CD8-positive, alpha-beta memory T cell (primary cell): ENCODE data around the gene SYT2. TPM values are rescaled to one million over a fixed set of nuclear protein-coding genes. Genes with fewer than 3 reads are reported as not detected.
"Not testable (repeated sequence)": the region's sequence is repeated elsewhere in the genome, so short reads cannot be mapped to it uniquely, and the experiment has no call there.

Experiments
- CTCF ChIA-PET: fragments of 350-600 bp; sonication (Branson Sonifier 250); formaldehyde crosslinking; loops from one replicate; lab custom pipeline; 2021; ENCODE audit warnings: antibody characterized with exemption; lab: Charles Lee
- POLR2A ChIA-PET: fragments of 350-600 bp; sonication (Branson Sonifier 250); formaldehyde crosslinking; loops from one replicate; lab custom pipeline; 2021; ENCODE audit warnings: antibody characterized with exemption; lab: Charles Lee
- DNase-seq, 5 donors: peaks; one replicate each; pipeline versions ENCODE4 v3.0.0 to v3.0.0-alpha.2; 2020 to 2022; ENCODE audit warnings: mixed read lengths in 1 of 5
- H3K27ac ChIP-seq: one replicate; pipeline ENCODE4 v1.7.0; 2013; ENCODE audit warnings: low read depth, mild to moderate bottlenecking, low read length, moderate library complexity
- H3K27me3 ChIP-seq: 2 replicates; pipeline ENCODE4 v1.7.0; 2013; ENCODE audit warnings: low read length, mild to moderate bottlenecking; ENCODE audit not compliant: insufficient read depth, poor library complexity, severe bottlenecking
- H3K36me3 ChIP-seq: 2 replicates; pipeline ENCODE4 v1.7.0; 2013; ENCODE audit warnings: mild to moderate bottlenecking, low read length, moderate library complexity; ENCODE audit not compliant: insufficient read depth
- H3K4me1 ChIP-seq: 2 replicates; pipeline ENCODE4 v1.7.0; 2013; ENCODE audit warnings: mild to moderate bottlenecking, low read length, moderate library complexity; ENCODE audit not compliant: insufficient read depth
- H3K4me3 ChIP-seq: 2 replicates; pipeline ENCODE4 v1.7.0; 2013; ENCODE audit warnings: mild to moderate bottlenecking, low read length
- H3K9me3 ChIP-seq: 2 replicates; pipeline ENCODE4 v1.7.0; 2013; ENCODE audit warnings: mild to moderate bottlenecking, low read length
- H3K27ac Mint-ChIP-seq, 8 donors: one replicate each; pipeline ENCODE4 v1.8.0; 2020 to 2021; ENCODE audit warnings: mixed read lengths in 8 of 8, mild to moderate bottlenecking in 6 of 8, inconsistent platforms in 3 of 8, moderate library complexity in 3 of 8
- H3K27me3 Mint-ChIP-seq, 2 donors: one replicate each; pipeline ENCODE4 v1.8.0; 2020 to 2021; ENCODE audit warnings: mixed read lengths in 2 of 2, mild to moderate bottlenecking in 1 of 2, moderate library complexity in 1 of 2
- H3K36me3 Mint-ChIP-seq, 3 donors: one replicate each; pipeline ENCODE4 v1.8.0; 2020 to 2021; ENCODE audit warnings: mixed read lengths in 3 of 3, inconsistent platforms in 1 of 3, mild to moderate bottlenecking in 1 of 3
- H3K4me1 Mint-ChIP-seq, 3 donors: one replicate each; pipeline ENCODE4 v1.8.0; 2020 to 2021; ENCODE audit warnings: mixed read lengths in 3 of 3, inconsistent platforms in 1 of 3, mild to moderate bottlenecking in 1 of 3
- H3K4me3 Mint-ChIP-seq, 7 donors: one replicate each; pipeline ENCODE4 v1.8.0; 2020 to 2021; ENCODE audit warnings: mixed read lengths in 7 of 7, mild to moderate bottlenecking in 6 of 7, moderate library complexity in 4 of 7, inconsistent platforms in 2 of 7
- H3K9me3 Mint-ChIP-seq, 5 donors: one replicate each; pipeline ENCODE4 v1.8.0; 2020 to 2022; ENCODE audit warnings: mixed read lengths in 5 of 5, mild to moderate bottlenecking in 3 of 5, moderate library complexity in 2 of 5, inconsistent platforms in 1 of 5
- polyA plus RNA-seq: library from polyadenylated mRNA; unstranded; fragments of 300-500 nt; fragmentation: Illumina TruSeq; gene quantifications from one replicate; pipeline ENCODE4 v1.2.3, GENCODE V29; 2021
- total RNA-seq, 2 experiments: library from RNA; stranded (reverse); gene quantifications; one replicate each; pipeline ENCODE4 v1.2.3, GENCODE V29; 2021

The SYT2 gene
- total and polyA plus RNA-seq, 3 experiments from 2014 or later = not detected

DNA sequence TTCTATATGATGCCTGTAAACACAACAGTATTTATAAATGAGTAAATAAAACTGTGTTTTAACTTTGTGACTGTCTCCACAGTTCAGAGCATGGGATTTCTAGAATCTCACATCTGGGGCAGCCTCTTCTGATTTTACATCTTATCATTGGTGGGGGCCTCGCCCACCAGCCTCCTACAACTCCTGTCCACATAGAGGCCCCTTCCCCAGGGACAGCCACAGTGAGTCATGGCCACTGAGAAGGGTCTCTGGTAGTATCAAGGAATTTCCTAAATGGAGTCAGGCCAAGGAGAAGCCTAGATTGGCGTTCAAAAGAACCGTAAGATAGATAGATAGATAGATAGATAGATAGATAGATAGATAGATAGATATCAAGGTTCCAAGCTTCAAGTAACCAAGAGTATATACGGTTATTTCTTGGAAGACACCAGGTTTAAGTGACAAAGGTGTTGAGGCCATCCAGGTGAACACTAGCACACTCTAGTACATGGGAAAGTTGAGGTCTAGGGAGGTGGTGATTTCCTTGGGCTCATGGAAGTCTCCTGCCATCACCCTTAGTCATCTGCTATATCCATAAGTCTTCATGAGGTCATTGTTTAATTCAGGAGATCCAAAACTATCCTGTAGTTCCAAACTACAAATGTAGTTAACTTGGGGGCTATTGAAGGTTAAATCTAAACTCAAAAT, 121.6 kb downstream of the SYT2 start:
- no peak for DNase-seq
- no peaks in the 10 kb centered on the region for H3K4me1 ChIP-seq
- no peak overlapping the region for H3K4me3 ChIP-seq
- no peak overlapping the region for H3K27ac ChIP-seq
- Mint-ChIP-seq H3K4me1 (no peaks in the 10 kb centered on the region), H3K4me3 (no peak overlapping the region), H3K27ac (peak overlapping the region in 1 of 8 donors; percentile 23), H3K36me3 (peaks cover 0 to 8% (median 7%) of the 10 kb centered on the region in 3 donors), H3K27me3 (no peaks in the 10 kb centered on the region), H3K9me3 (no peaks in the 10 kb centered on the region)
- H3K36me3 ChIP-seq = no peaks in the 10 kb centered on the region
- no peaks in the 10 kb centered on the region for H3K27me3 ChIP-seq
- no peaks in the 10 kb centered on the region for H3K9me3 ChIP-seq
- ChIA-PET POLR2A (no interaction called here), CTCF (interaction anchor here (1.4 kb wide), 1 partner anchor 19 kb away, joined by 3 read pairs; no protein-coding TSS in a partner anchor)

GRCh38 chr1:202587859-202588485, 122.3 kb downstream of the SYT2 start:
- POLR2A ChIA-PET = no interaction called here
- no peak overlapping the region for H3K27ac ChIP-seq
- Mint-ChIP-seq H3K9me3 (no peaks in the 10 kb centered on the region), H3K4me1 (no peaks in the 10 kb centered on the region), H3K27ac (no peak overlapping the region), H3K4me3 (no peak overlapping the region), H3K36me3 (peaks cover 0 to 11% (median 7%) of the 10 kb centered on the region in 3 donors), H3K27me3 (no peaks in the 10 kb centered on the region)
- no peak for DNase-seq
- no peaks in the 10 kb centered on the region for H3K27me3 ChIP-seq
- CTCF ChIA-PET = no interaction called here
- H3K36me3 ChIP-seq = no peaks in the 10 kb centered on the region
- no peaks in the 10 kb centered on the region for H3K9me3 ChIP-seq
- no peak overlapping the region for H3K4me3 ChIP-seq
- no peaks in the 10 kb centered on the region for H3K4me1 ChIP-seq

- Mint-ChIP-seq H3K9me3 (no peaks in the 10 kb centered on the region), H3K27ac (no peak overlapping the region), H3K36me3 (peaks cover 0 to 18% (median 10%) of the 10 kb centered on the region in 3 donors), H3K4me3 (no peak overlapping the region), H3K4me1 (no peaks in the 10 kb centered on the region), H3K27me3 (no peaks in the 10 kb centered on the region)
- Histone ChIP-seq H3K4me3 (no peak overlapping the region), H3K4me1 (no peaks in the 10 kb centered on the region), H3K36me3 (no peaks in the 10 kb centered on the region), H3K9me3 (no peaks in the 10 kb centered on the region), H3K27me3 (no peaks in the 10 kb centered on the region), H3K27ac (no peak overlapping the region)
- CTCF ChIA-PET = interaction anchor here (1.3 kb wide), 1 partner anchor 12 kb away, joined by 3 read pairs; no protein-coding TSS in a partner anchor
- POLR2A ChIA-PET = no interaction called here
- no peak for DNase-seq
These were observed 123.4 kb downstream of the SYT2 start for GRCh38 chr1:202586871-202587270.

DNA sequence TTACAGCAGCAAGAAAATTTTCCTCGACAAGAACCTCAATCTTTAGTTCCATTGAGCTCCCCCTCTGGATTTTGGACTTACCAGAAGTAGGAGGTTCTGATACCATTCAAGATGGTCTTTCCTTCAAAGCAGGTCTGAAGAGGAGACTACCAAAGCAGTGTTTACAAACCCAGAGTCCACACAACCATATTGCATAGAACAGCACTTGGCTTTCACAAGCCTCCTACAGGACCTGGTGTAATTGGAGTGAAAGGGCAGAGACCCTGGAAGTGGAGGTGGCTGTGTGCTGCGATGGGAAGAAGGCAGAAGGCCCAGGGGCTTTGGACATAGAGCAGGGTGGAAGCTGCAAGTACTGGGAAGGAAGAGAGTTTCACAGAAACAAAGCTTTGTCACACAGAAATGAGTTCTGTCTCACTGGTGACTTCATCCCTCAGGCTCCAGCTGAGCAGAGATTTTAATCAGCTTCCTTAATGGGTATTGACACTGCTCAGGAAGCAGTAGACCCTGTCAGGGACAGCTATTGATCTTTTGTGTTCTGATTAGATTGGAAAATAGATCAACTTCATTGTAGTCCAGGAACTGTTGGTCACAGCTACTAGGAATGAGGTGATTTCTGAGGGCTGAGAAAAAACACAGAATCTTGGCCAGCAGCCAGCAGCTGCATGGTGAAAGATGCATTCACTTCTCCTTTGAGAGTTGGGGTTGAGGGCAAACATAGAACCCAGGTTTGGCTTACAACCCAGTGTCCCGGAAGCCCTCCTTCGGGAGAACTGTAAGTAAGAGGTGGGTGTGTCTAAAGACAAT, 124.0 kb downstream of the SYT2 start:
- Mint-ChIP-seq H3K27ac (no peak overlapping the region), H3K9me3 (no peaks in the 10 kb centered on the region), H3K27me3 (no peaks in the 10 kb centered on the region), H3K36me3 (peaks cover under 1 to 24% (median 13%) of the 10 kb centered on the region in 3 donors), H3K4me3 (no peak overlapping the region), H3K4me1 (no peaks in the 10 kb centered on the region)
- no peaks in the 10 kb centered on the region for H3K9me3 ChIP-seq
- no peak overlapping the region for H3K4me3 ChIP-seq
- CTCF ChIA-PET = interaction anchor here (1.1 to 1.3 kb wide), 2 partner anchors 11 to 14 kb away, joined by 3 to 5 read pairs; no protein-coding TSS in a partner anchor
- H3K27ac ChIP-seq = no peak overlapping the region
- H3K4me1 ChIP-seq = no peaks in the 10 kb centered on the region
- no peaks in the 10 kb centered on the region for H3K36me3 ChIP-seq
- POLR2A ChIA-PET = no interaction called here
- DNase-seq = no peak
- H3K27me3 ChIP-seq = no peaks in the 10 kb centered on the region

GRCh38 chr1:202585590-202585933, 124.7 kb downstream of the SYT2 start:
- POLR2A ChIA-PET = no interaction called here
- Histone ChIP-seq H3K27ac (no peak overlapping the region), H3K9me3 (no peaks in the 10 kb centered on the region), H3K36me3 (peaks cover 3% of the 10 kb centered on the region), H3K4me3 (no peak overlapping the region), H3K4me1 (no peaks in the 10 kb centered on the region), H3K27me3 (no peaks in the 10 kb centered on the region)
- no peaks in the 10 kb centered on the region for H3K27me3 Mint-ChIP-seq
- peaks cover 7 to 31% (median 19%) of the 10 kb centered on the region in 3 donors for H3K36me3 Mint-ChIP-seq
- no peaks in the 10 kb centered on the region for H3K9me3 Mint-ChIP-seq
- H3K4me1 Mint-ChIP-seq = no peaks in the 10 kb centered on the region
- H3K4me3 Mint-ChIP-seq = no peak overlapping the region
- CTCF ChIA-PET = interaction anchor here (1.1 kb wide), 1 partner anchor 14 kb away, joined by 5 read pairs; no protein-coding TSS in a partner anchor
- no peak for DNase-seq
- H3K27ac Mint-ChIP-seq = no peak overlapping the region

DNA sequence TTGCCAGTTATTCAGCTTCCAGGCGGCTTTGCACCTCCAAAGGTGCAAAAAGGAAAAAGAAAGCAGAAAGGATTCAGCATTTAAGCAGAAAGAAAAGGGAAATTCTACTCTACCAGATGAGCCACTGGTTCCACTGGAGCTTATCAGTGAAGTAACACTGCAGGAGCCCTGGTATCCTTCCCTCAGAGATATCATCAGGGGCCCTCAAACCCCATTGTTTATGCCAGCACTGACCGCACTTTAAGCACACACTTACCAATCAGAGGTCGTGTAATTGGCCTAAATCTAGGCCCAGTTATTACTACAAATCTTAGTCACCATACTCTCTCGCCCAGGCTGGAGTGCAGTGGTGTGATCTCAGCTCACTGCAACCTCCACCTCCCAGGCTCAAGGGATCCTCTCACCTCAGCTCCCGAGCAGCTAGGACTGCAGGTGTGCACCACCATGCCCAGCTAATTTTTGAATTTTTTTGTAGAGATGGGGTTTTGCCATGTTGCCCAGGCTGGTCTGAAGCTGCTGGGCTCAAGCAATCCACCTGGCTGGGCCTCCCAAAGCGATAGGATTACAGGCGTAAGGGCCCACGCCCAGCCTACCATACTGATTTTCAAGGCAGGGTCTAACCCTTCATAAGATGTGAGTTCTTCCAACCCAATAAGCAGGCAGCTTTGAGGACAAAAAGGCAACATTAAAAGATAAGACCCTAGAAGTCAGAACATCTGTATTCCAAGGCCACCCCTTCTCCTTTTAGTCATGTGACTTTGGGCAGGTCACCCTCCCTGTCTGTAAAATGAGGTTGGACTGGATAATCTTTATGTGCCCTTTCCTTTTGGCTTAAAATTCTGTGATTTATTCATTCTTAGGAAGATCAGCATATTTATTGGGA, 125.3 kb downstream of the SYT2 start:
- Histone ChIP-seq H3K27ac (no peak overlapping the region), H3K4me1 (no peaks in the 10 kb centered on the region), H3K36me3 (peaks cover 3% of the 10 kb centered on the region), H3K27me3 (no peaks in the 10 kb centered on the region), H3K4me3 (no peak overlapping the region), H3K9me3 (no peaks in the 10 kb centered on the region)
- DNase-seq = no peak
- POLR2A ChIA-PET = no interaction called here
- Mint-ChIP-seq H3K4me1 (no peaks in the 10 kb centered on the region), H3K27me3 (no peaks in the 10 kb centered on the region), H3K36me3 (peaks cover 7 to 36% (median 21%) of the 10 kb centered on the region in 3 donors), H3K9me3 (no peaks in the 10 kb centered on the region), H3K27ac (peak overlapping the region in 2 of 8 donors; percentile 21 to 24), H3K4me3 (no peak overlapping the region)
- CTCF ChIA-PET = interaction anchor here (1.1 kb wide), 1 partner anchor 13 kb away, joined by 5 read pairs; no protein-coding TSS in a partner anchor

DNA sequence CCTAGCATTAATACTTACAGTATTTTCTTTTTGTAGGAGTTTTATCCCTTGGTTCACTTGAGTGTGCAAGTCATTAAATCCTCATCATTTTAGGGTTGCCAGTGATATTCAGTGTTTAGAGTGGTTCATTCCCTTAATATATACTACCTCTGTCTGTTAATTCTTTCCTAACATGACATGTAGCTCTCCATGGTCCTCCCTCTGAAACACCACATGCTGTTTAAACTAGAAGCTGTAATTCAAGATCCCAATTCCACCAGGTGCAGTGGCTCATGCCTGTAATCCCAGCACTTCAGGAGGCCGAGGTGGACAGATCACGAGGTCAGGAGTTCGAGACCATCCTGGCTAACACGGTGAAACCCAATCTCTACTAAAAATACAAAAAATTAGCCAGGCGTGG, 127.9 kb downstream of the SYT2 start:
- H3K27me3 Mint-ChIP-seq, H3K4me1 Mint-ChIP-seq, H3K9me3 Mint-ChIP-seq, H3K36me3 ChIP-seq, H3K4me3 ChIP-seq, H3K27me3 ChIP-seq, DNase-seq, H3K27ac Mint-ChIP-seq, POLR2A ChIA-PET, CTCF ChIA-PET, H3K4me3 Mint-ChIP-seq, H3K9me3 ChIP-seq, H3K4me1 ChIP-seq, H3K27ac ChIP-seq: not testable (repeated sequence)
- H3K36me3 Mint-ChIP-seq = peaks cover 7 to 41% (median 24%) of the 10 kb centered on the region in 3 donors
